Osteocyte (in vitro differentiated cells): ENCODE measurements around the gene HTD2. TPM values are rescaled to one million over a fixed set of nuclear protein-coding genes. Genes with fewer than 3 reads are reported as not detected.

Experiments used
- DNase-seq: peaks from one replicate; pipeline ENCODE4 v3.0.0; 2021; ENCODE audit warnings: mixed read lengths; ENCODE audit not compliant: unreplicated experiment; ENCODE audit errors: extremely low spot score
- H3K27ac Mint-ChIP-seq: one replicate; pipeline ENCODE4 v1.8.0; 2021; ENCODE audit warnings: mild to moderate bottlenecking, mixed read lengths; ENCODE audit not compliant: unreplicated experiment
- H3K27me3 Mint-ChIP-seq: one replicate; pipeline ENCODE4 v1.8.0; 2021; ENCODE audit warnings: mixed read lengths; ENCODE audit not compliant: unreplicated experiment
- H3K36me3 Mint-ChIP-seq: one replicate; pipeline ENCODE4 v1.8.0; 2021; ENCODE audit warnings: mixed read lengths; ENCODE audit not compliant: unreplicated experiment
- H3K4me1 Mint-ChIP-seq: one replicate; pipeline ENCODE4 v1.8.0; 2021; ENCODE audit warnings: mixed read lengths; ENCODE audit not compliant: unreplicated experiment
- H3K4me3 Mint-ChIP-seq: one replicate; pipeline ENCODE4 v1.8.0; 2021; ENCODE audit warnings: mild to moderate bottlenecking, moderate library complexity, mixed read lengths; ENCODE audit not compliant: unreplicated experiment
- H3K9me3 Mint-ChIP-seq: one replicate; pipeline ENCODE4 v1.8.0; 2021; ENCODE audit warnings: mixed read lengths; ENCODE audit not compliant: unreplicated experiment
- CTCF ChIP-seq: fragments of 200-600 bp; sonication (generic); IDR thresholded peaks from 2 replicates; pipeline ENCODE4 v1.5.0; 2021; ENCODE audit warnings: antibody characterized with exemption, mild to moderate bottlenecking, moderate library complexity
- total RNA-seq: library from RNA; stranded (reverse); gene quantifications from 2 replicates; pipeline ENCODE4 v1.2.1, GENCODE V29; 2021

Gene HTD2
- total RNA-seq, 1 donor from 2014 or later, result 3.2 TPM

- H3K4me1 Mint-ChIP-seq, result peaks cover 13% of the 10 kb centered on the region
- TF ChIP-seq CTCF, result no peak
- no peak overlapping the region for H3K4me3 Mint-ChIP-seq
- H3K27ac Mint-ChIP-seq, result no peak overlapping the region
- no peak for DNase-seq
- no peaks in the 10 kb centered on the region for H3K27me3 Mint-ChIP-seq
- no peaks in the 10 kb centered on the region for H3K9me3 Mint-ChIP-seq
- peaks cover 3% of the 10 kb centered on the region for H3K36me3 Mint-ChIP-seq
These were observed 41.7 kb downstream of the HTD2 start for GRCh38 chr3:58347984-58348383.

- H3K4me3 Mint-ChIP-seq, result no peak overlapping the region
- peaks cover 12% of the 10 kb centered on the region for H3K4me1 Mint-ChIP-seq
- no peaks in the 10 kb centered on the region for H3K27me3 Mint-ChIP-seq
- no peak for TF ChIP-seq CTCF
- DNase-seq, result no peak
- H3K27ac Mint-ChIP-seq, result no peak overlapping the region
- peaks cover 2% of the 10 kb centered on the region for H3K36me3 Mint-ChIP-seq
- H3K9me3 Mint-ChIP-seq, result no peaks in the 10 kb centered on the region
These were observed 43.7 kb downstream of the HTD2 start for GRCh38 chr3:58349792-58350626.

GRCh38 chr3:58350627-58351013 lies 44.3 kb downstream of the HTD2 start:
- Mint-ChIP-seq H3K4me3 (no peak overlapping the region), H3K4me1 (peaks cover 12% of the 10 kb centered on the region), H3K27ac (no peak overlapping the region), H3K9me3 (no peaks in the 10 kb centered on the region), H3K27me3 (no peaks in the 10 kb centered on the region), H3K36me3 (peaks cover 2% of the 10 kb centered on the region)
- no peak for DNase-seq
- TF ChIP-seq CTCF, result no peak

- Mint-ChIP-seq H3K27me3 (no peaks in the 10 kb centered on the region), H3K4me1 (peaks cover 13% of the 10 kb centered on the region), H3K4me3 (no peak overlapping the region), H3K9me3 (no peaks in the 10 kb centered on the region), H3K27ac (peak overlapping the region; percentile 34), H3K36me3 (peaks cover 2% of the 10 kb centered on the region)
- no peak for TF ChIP-seq CTCF
- no peak for DNase-seq
These were observed 45.6 kb downstream of the HTD2 start for GRCh38 chr3:58351920-58352319.

- no peak overlapping the region for H3K4me3 Mint-ChIP-seq
- DNase-seq, result no peak
- peaks cover 2% of the 10 kb centered on the region for H3K36me3 Mint-ChIP-seq
- H3K4me1 Mint-ChIP-seq, result peaks cover 13% of the 10 kb centered on the region
- H3K9me3 Mint-ChIP-seq, result no peaks in the 10 kb centered on the region
- no peaks in the 10 kb centered on the region for H3K27me3 Mint-ChIP-seq
- H3K27ac Mint-ChIP-seq, result no peak overlapping the region
- TF ChIP-seq CTCF, result no peak
These were observed 46.3 kb downstream of the HTD2 start for GRCh38 chr3:58352626-58353025.
